ENCODE measurements around the gene GREM1.

Gene GREM1

DNA sequence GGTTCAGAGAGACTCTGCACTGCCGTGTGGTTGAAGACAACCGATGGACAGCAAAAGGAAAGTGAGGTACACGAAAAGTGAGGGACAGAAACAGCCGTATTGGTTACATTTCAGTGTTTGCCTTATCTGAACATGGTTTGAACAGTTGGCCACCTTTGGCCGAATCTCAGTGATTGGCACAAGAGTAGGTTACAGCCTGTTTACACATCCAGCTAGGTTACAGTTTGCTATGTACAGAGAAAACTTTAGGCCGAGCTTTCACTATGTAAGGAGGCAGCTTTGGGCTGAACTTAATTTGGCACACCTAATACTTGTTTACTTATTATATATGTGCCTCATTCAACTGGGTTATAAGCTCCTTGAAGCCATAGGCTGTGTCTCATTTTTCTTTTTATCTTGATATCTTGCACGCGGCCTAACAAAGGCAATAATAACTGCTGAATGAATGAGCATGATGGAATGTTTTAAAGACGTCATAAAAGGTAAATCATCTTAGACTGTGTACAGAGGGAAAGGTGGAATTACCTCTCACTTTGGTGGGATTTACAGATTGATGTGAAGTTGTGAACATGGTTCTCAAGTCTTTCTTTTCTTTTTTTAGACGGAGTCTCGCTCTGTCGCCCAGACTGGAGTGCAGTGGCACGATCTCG is 17.2 kb upstream of the GREM1 start:
- DNase-seq: no peak
- H3K4me3 ChIP-seq (ENCODE audit: low read length): no peak overlapping the region
- no CpG with 5 or more reads among the region's 14 CpGs for WGBS (ENCODE audit: extremely low coverage, insufficient coverage, low lambda C conversion rate)

DNA sequence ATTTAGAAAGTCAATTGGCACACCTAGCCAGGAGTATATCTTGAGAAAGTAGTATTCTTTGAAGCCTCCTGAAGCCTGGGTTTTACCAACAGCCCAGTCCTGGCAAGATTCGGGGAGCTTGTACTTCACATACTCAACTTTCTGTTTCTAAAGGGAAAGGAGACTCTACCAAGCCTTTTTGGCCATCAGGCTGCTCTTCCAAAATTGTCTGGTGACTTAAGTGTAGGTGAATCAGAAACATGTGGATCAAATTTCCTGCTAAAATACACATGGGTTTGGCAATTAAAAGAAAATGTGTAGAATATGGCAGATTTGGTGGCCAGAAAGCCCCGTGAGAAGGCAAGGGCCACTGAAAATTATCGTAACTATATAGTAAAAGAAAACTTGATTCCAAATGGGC is 15.9 kb upstream of the GREM1 start:
- H3K56ac ChIP-seq (ENCODE audit: low read length): no peak overlapping the region
- H2BK120ac ChIP-seq (ENCODE audit: low read depth, low read length): no peak overlapping the region
- no peak overlapping the region for H3K4me2 ChIP-seq (ENCODE audit: low read length)
- no peak overlapping the region for H2BK5ac ChIP-seq (ENCODE audit: low read length)
- H3K79me1 ChIP-seq (ENCODE audit: low read length): no peaks in the 10 kb centered on the region
- no peak overlapping the region for H2BK15ac ChIP-seq (replicated peaks; ENCODE audit: low read depth)
- no peak overlapping the region for H3K4ac ChIP-seq (ENCODE audit: low read depth, low read length)
- H3K79me2 ChIP-seq (ENCODE audit: control insufficient read depth, insufficient read depth, low read length): no peaks in the 10 kb centered on the region
- no peaks in the 10 kb centered on the region for H3K4me1 ChIP-seq (ENCODE audit: control insufficient read depth, low read depth, low read length)
- no peak overlapping the region for H2AK5ac ChIP-seq (ENCODE audit: low read length)
- H3K4me3 ChIP-seq (ENCODE audit: low read length): no peak overlapping the region
- no peaks in the 10 kb centered on the region for H3K27me3 ChIP-seq (ENCODE audit: insufficient read depth, low read length, poor library complexity)
- no peak overlapping the region for H3K27ac ChIP-seq (ENCODE audit: low read depth, low read length)
- H3K36me3 ChIP-seq (ENCODE audit: control insufficient read depth, insufficient read depth, low read length): no peaks in the 10 kb centered on the region
- no peak overlapping the region for H3K23ac ChIP-seq (ENCODE audit: low read length)
- DNase-seq: no peak
- no peak overlapping the region for H3K9ac ChIP-seq (ENCODE audit: low read length)
- no peak overlapping the region for H4K8ac ChIP-seq (ENCODE audit: low read depth, low read length)
- no peak overlapping the region for H4K5ac ChIP-seq (ENCODE audit: low read length)
- no peak overlapping the region for H3K18ac ChIP-seq (ENCODE audit: low read length)
- WGBS (ENCODE audit: extremely low coverage, insufficient coverage, low lambda C conversion rate): no CpG with 5 or more reads among the region's 3 CpGs

More for the DNA sequence above, 17.2 kb upstream of the GREM1 start:
- Histone ChIP-seq H3K79me1 (ENCODE audit: low read length) (no peaks in the 10 kb centered on the region), H3K4me2 (ENCODE audit: low read length) (no peak overlapping the region), H3K27me3 (ENCODE audit: insufficient read depth, low read length, poor library complexity) (no peaks in the 10 kb centered on the region), H4K5ac (ENCODE audit: low read length) (no peak overlapping the region), H3K27ac (ENCODE audit: low read depth, low read length) (no peak overlapping the region), H3K23ac (ENCODE audit: low read length) (no peak overlapping the region), H3K79me2 (ENCODE audit: control insufficient read depth, insufficient read depth, low read length) (no peaks in the 10 kb centered on the region), H4K8ac (ENCODE audit: low read depth, low read length) (no peak overlapping the region), H3K4ac (ENCODE audit: low read depth, low read length) (no peak overlapping the region), H3K56ac (ENCODE audit: low read length) (no peak overlapping the region), H3K4me1 (ENCODE audit: control insufficient read depth, low read depth, low read length) (no peaks in the 10 kb centered on the region), H2BK120ac (ENCODE audit: low read depth, low read length) (no peak overlapping the region), H2BK5ac (ENCODE audit: low read length) (no peak overlapping the region), H2AK5ac (ENCODE audit: low read length) (no peak overlapping the region), H3K18ac (ENCODE audit: low read length) (no peak overlapping the region), H3K36me3 (ENCODE audit: control insufficient read depth, insufficient read depth, low read length) (no peaks in the 10 kb centered on the region), H3K9ac (ENCODE audit: low read length) (no peak overlapping the region), H2BK15ac (replicated peaks; ENCODE audit: low read depth) (no peak overlapping the region)

DNA sequence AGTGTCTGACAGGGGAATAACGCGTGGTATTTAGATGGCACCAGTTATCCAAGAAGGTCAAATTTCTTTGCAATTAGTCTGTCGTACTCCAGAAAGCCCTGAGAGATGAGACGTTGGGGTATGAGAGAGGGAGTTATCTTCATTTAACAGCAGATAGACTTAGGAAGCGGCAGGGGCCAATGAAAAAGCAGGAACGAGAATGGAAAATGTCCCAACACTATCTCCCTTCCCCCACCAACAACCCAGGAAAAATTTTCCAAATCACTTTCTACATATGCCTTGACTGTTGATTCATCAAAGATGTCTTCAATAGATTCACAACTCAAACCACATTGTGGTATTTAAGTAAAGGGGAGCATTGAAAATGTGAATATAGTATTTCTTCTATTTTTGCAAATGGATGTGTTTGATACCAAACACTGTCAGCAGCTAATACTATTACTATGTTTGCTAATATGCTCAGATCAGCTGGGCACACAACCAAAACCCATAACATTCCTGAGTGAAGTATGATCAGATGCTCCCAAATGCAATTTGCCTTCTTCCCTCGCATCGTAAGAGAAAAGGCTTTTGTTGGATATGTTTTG is 13.3 kb upstream of the GREM1 start:
- H3K27me3 ChIP-seq (ENCODE audit: insufficient read depth, low read length, poor library complexity): no peaks in the 10 kb centered on the region
- H3K18ac ChIP-seq (ENCODE audit: low read length): no peak overlapping the region
- H3K79me2 ChIP-seq (ENCODE audit: control insufficient read depth, insufficient read depth, low read length): no peaks in the 10 kb centered on the region
- no peak overlapping the region for H4K8ac ChIP-seq (ENCODE audit: low read depth, low read length)
- no peak overlapping the region for H3K56ac ChIP-seq (ENCODE audit: low read length)
- no CpG with 5 or more reads among the region's 8 CpGs for WGBS (ENCODE audit: extremely low coverage, insufficient coverage, low lambda C conversion rate)
- no peaks in the 10 kb centered on the region for H3K4me1 ChIP-seq (ENCODE audit: control insufficient read depth, low read depth, low read length)
- no peaks in the 10 kb centered on the region for H3K79me1 ChIP-seq (ENCODE audit: low read length)
- no peak for DNase-seq
- no peaks in the 10 kb centered on the region for H3K36me3 ChIP-seq (ENCODE audit: control insufficient read depth, insufficient read depth, low read length)
- no peak overlapping the region for H2BK5ac ChIP-seq (ENCODE audit: low read length)
- no peak overlapping the region for H3K23ac ChIP-seq (ENCODE audit: low read length)
- H3K4me2 ChIP-seq (ENCODE audit: low read length): no peak overlapping the region
- no peak overlapping the region for H3K9ac ChIP-seq (ENCODE audit: low read length)
- H3K4me3 ChIP-seq (ENCODE audit: low read length): no peak overlapping the region
- no peak overlapping the region for H2BK120ac ChIP-seq (ENCODE audit: low read depth, low read length)
- no peak overlapping the region for H4K5ac ChIP-seq (ENCODE audit: low read length)
- no peak overlapping the region for H3K4ac ChIP-seq (ENCODE audit: low read depth, low read length)
- H3K27ac ChIP-seq (ENCODE audit: low read depth, low read length): no peak overlapping the region
- H2AK5ac ChIP-seq (ENCODE audit: low read length): no peak overlapping the region
- no peak overlapping the region for H2BK15ac ChIP-seq (replicated peaks; ENCODE audit: low read depth)

DNA sequence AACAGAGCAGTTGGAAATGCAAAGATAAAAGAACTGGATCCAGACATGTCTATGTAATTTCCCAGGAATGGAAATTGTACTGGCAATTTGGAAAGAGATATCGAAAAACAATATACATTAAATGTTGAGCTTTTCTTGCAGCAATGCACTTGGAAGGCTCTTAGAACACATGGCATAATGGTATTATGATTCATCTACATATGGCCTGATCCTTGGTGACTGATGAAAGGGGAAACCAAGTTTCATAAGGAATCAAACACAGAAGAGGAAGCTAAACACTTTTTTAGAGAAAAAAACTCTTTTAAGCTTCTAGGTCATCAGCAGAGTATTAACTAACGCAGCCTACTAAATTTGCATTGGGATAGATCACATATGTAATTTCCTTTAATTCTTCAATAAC is 12.4 kb upstream of the GREM1 start:
- H2BK120ac ChIP-seq (ENCODE audit: low read depth, low read length): no peak overlapping the region
- H3K4ac ChIP-seq (ENCODE audit: low read depth, low read length): no peak overlapping the region
- no peak overlapping the region for H3K23ac ChIP-seq (ENCODE audit: low read length)
- no peaks in the 10 kb centered on the region for H3K79me1 ChIP-seq (ENCODE audit: low read length)
- no peak overlapping the region for H2AK5ac ChIP-seq (ENCODE audit: low read length)
- H3K4me2 ChIP-seq (ENCODE audit: low read length): no peak overlapping the region
- H3K27ac ChIP-seq (ENCODE audit: low read depth, low read length): no peak overlapping the region
- H3K36me3 ChIP-seq (ENCODE audit: control insufficient read depth, insufficient read depth, low read length): no peaks in the 10 kb centered on the region
- H3K79me2 ChIP-seq (ENCODE audit: control insufficient read depth, insufficient read depth, low read length): no peaks in the 10 kb centered on the region
- no peak overlapping the region for H4K5ac ChIP-seq (ENCODE audit: low read length)
- H3K27me3 ChIP-seq (ENCODE audit: insufficient read depth, low read length, poor library complexity): no peaks in the 10 kb centered on the region
- no peak overlapping the region for H2BK15ac ChIP-seq (replicated peaks; ENCODE audit: low read depth)
- no peak overlapping the region for H3K56ac ChIP-seq (ENCODE audit: low read length)
- H3K4me1 ChIP-seq (ENCODE audit: control insufficient read depth, low read depth, low read length): no peaks in the 10 kb centered on the region
- no CpG with 5 or more reads among the region's 2 CpGs for WGBS (ENCODE audit: extremely low coverage, insufficient coverage, low lambda C conversion rate)
- no peak overlapping the region for H3K9ac ChIP-seq (ENCODE audit: low read length)
- no peak overlapping the region for H3K4me3 ChIP-seq (ENCODE audit: low read length)
- H3K18ac ChIP-seq (ENCODE audit: low read length): no peak overlapping the region
- H4K8ac ChIP-seq (ENCODE audit: low read depth, low read length): no peak overlapping the region
- DNase-seq: no peak
- H2BK5ac ChIP-seq (ENCODE audit: low read length): no peak overlapping the region

DNA sequence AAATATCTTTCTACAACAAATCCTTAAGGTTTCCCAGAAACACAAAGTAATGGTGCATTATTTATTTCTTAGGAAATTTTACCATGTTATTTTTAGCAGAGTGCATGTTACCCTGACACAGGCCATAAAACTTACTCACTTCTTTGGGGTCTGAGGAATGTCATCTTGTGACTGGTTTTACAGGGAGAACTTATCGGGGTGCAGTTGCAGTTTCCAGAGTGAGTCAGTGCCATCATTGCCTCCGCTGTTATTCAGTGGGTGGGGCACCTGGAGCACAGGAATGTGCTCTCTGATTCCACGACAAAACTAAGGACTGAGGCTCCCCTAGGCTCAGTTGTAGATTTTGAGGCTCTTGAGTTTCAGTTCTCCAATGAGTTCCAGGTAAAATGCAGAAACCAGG is 11.1 kb upstream of the GREM1 start:
- Histone ChIP-seq H3K79me1 (ENCODE audit: low read length) (no peaks in the 10 kb centered on the region), H4K8ac (ENCODE audit: low read depth, low read length) (no peak overlapping the region), H3K23ac (ENCODE audit: low read length) (no peak overlapping the region), H4K5ac (ENCODE audit: low read length) (no peak overlapping the region), H2AK5ac (ENCODE audit: low read length) (no peak overlapping the region), H3K27me3 (ENCODE audit: insufficient read depth, low read length, poor library complexity) (no peaks in the 10 kb centered on the region), H3K4me2 (ENCODE audit: low read length) (no peak overlapping the region), H3K18ac (ENCODE audit: low read length) (no peak overlapping the region), H3K4ac (ENCODE audit: low read depth, low read length) (no peak overlapping the region), H3K36me3 (ENCODE audit: control insufficient read depth, insufficient read depth, low read length) (no peaks in the 10 kb centered on the region), H3K4me1 (ENCODE audit: control insufficient read depth, low read depth, low read length) (no peaks in the 10 kb centered on the region), H3K56ac (ENCODE audit: low read length) (no peak overlapping the region), H2BK15ac (replicated peaks; ENCODE audit: low read depth) (no peak overlapping the region), H2BK5ac (ENCODE audit: low read length) (no peak overlapping the region), H3K4me3 (ENCODE audit: low read length) (no peak overlapping the region), H3K9ac (ENCODE audit: low read length) (no peak overlapping the region), H2BK120ac (ENCODE audit: low read depth, low read length) (no peak overlapping the region), H3K27ac (ENCODE audit: low read depth, low read length) (no peak overlapping the region), H3K79me2 (ENCODE audit: control insufficient read depth, insufficient read depth, low read length) (no peaks in the 10 kb centered on the region)
- DNase-seq: peak; percentile 13
- WGBS (ENCODE audit: extremely low coverage, insufficient coverage, low lambda C conversion rate): no CpG with 5 or more reads among the region's 3 CpGs

DNA sequence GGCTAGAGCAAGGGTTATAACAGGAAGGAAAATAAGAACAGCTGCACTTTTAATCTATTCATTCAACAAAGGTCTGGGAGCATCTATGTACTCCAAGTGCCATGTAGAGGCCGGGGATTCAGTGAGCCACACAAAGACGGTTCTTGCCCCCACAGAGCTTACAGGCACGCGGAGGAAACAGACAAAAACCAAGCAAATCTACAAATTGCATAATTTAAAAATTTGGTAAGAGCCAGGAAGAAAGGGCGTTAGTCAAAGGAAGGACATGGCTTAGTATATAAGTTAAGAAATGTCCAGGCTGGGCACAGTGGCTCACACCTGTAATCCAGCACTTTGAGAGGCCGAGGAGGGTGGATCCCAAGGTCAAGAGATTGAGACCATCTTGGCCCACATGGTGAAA is 10.4 kb upstream of the GREM1 start:
- H4K8ac ChIP-seq (ENCODE audit: low read depth, low read length): no peak overlapping the region
- H3K27me3 ChIP-seq (ENCODE audit: insufficient read depth, low read length, poor library complexity): no peaks in the 10 kb centered on the region
- H3K18ac ChIP-seq (ENCODE audit: low read length): no peak overlapping the region
- no peak overlapping the region for H3K4me2 ChIP-seq (ENCODE audit: low read length)
- no peak overlapping the region for H3K27ac ChIP-seq (ENCODE audit: low read depth, low read length)
- H3K23ac ChIP-seq (ENCODE audit: low read length): no peak overlapping the region
- H2AK5ac ChIP-seq (ENCODE audit: low read length): no peak overlapping the region
- H2BK5ac ChIP-seq (ENCODE audit: low read length): no peak overlapping the region
- H3K4me1 ChIP-seq (ENCODE audit: control insufficient read depth, low read depth, low read length): no peaks in the 10 kb centered on the region
- H2BK120ac ChIP-seq (ENCODE audit: low read depth, low read length): no peak overlapping the region
- no peaks in the 10 kb centered on the region for H3K79me2 ChIP-seq (ENCODE audit: control insufficient read depth, insufficient read depth, low read length)
- H3K4ac ChIP-seq (ENCODE audit: low read depth, low read length): no peak overlapping the region
- no peak overlapping the region for H2BK15ac ChIP-seq (replicated peaks; ENCODE audit: low read depth)
- H3K4me3 ChIP-seq (ENCODE audit: low read length): no peak overlapping the region
- no peak overlapping the region for H3K56ac ChIP-seq (ENCODE audit: low read length)
- no peak overlapping the region for H3K9ac ChIP-seq (ENCODE audit: low read length)
- no peak overlapping the region for H4K5ac ChIP-seq (ENCODE audit: low read length)
- no peaks in the 10 kb centered on the region for H3K36me3 ChIP-seq (ENCODE audit: control insufficient read depth, insufficient read depth, low read length)
- H3K79me1 ChIP-seq (ENCODE audit: low read length): no peaks in the 10 kb centered on the region
- no CpG with 5 or more reads among the region's 6 CpGs for WGBS (ENCODE audit: extremely low coverage, insufficient coverage, low lambda C conversion rate)
- DNase-seq: no peak

All from mesendoderm (in vitro differentiated cells).